ENCODE measurements around the gene DNAJC6. TPM values are rescaled to one million over a fixed set of nuclear protein-coding genes. Genes with fewer than 3 reads are reported as not detected.

Gene DNAJC6
- total RNA-seq, 1 donor = 0.72 TPM

GRCh38 chr1:65316233-65316632, 6.9 kb downstream of the DNAJC6 start:
- no peak for TF ChIP-seq CTCF (IDR thresholded peaks at IDR 0.05; ENCODE audit: insufficient read depth, low read length)
- DNase-seq (ENCODE audit: low read depth) = no peak
- no peak overlapping the region for H3K4me3 ChIP-seq (ENCODE audit: low read depth, low read length)

- TF ChIP-seq CTCF (IDR thresholded peaks at IDR 0.05; ENCODE audit: insufficient read depth, low read length) = no peak
- DNase-seq (ENCODE audit: low read depth) = no peak
- no peak overlapping the region for H3K4me3 ChIP-seq (ENCODE audit: low read depth, low read length)
These were observed 8.7 kb downstream of the DNAJC6 start for GRCh38 chr1:65317866-65318653.

- H3K4me3 ChIP-seq (ENCODE audit: low read depth, low read length) = no peak overlapping the region
These were observed 9.8 kb downstream of the DNAJC6 start for GRCh38 chr1:65319141-65319540.

GRCh38 chr1:65319754-65320153, 10.4 kb downstream of the DNAJC6 start:
- no peak for DNase-seq (ENCODE audit: low read depth)
- no peak overlapping the region for H3K4me3 ChIP-seq (ENCODE audit: low read depth, low read length)
- TF ChIP-seq CTCF (IDR thresholded peaks at IDR 0.05; ENCODE audit: insufficient read depth, low read length) = no peak

More at GRCh38 chr1:65319141-65319540, 9.8 kb downstream of the DNAJC6 start:
- DNase-seq (ENCODE audit: low read depth) = no peak
- no peak for TF ChIP-seq CTCF (IDR thresholded peaks at IDR 0.05; ENCODE audit: insufficient read depth, low read length)

- no peak for DNase-seq (ENCODE audit: low read depth)
- no peak for TF ChIP-seq CTCF (IDR thresholded peaks at IDR 0.05; ENCODE audit: insufficient read depth, low read length)
- no peak overlapping the region for H3K4me3 ChIP-seq (ENCODE audit: low read depth, low read length)
These were observed 12.5 kb downstream of the DNAJC6 start for GRCh38 chr1:65321879-65322278.

- no peak for TF ChIP-seq CTCF (IDR thresholded peaks at IDR 0.05; ENCODE audit: insufficient read depth, low read length)
- DNase-seq (ENCODE audit: low read depth) = no peak
- H3K4me3 ChIP-seq (ENCODE audit: low read depth, low read length) = no peak overlapping the region
These were observed 13.9 kb downstream of the DNAJC6 start for GRCh38 chr1:65323246-65323645.

GRCh38 chr1:65330021-65330420, 20.7 kb downstream of the DNAJC6 start:
- no peak for TF ChIP-seq CTCF (IDR thresholded peaks at IDR 0.05; ENCODE audit: insufficient read depth, low read length)
- no peak for DNase-seq (ENCODE audit: low read depth)
- no peak overlapping the region for H3K4me3 ChIP-seq (ENCODE audit: low read depth, low read length)

All from fibroblast of the aortic adventitia (primary cell).